ENCODE data around the gene AGFG1.

AGFG1 gene

DNA sequence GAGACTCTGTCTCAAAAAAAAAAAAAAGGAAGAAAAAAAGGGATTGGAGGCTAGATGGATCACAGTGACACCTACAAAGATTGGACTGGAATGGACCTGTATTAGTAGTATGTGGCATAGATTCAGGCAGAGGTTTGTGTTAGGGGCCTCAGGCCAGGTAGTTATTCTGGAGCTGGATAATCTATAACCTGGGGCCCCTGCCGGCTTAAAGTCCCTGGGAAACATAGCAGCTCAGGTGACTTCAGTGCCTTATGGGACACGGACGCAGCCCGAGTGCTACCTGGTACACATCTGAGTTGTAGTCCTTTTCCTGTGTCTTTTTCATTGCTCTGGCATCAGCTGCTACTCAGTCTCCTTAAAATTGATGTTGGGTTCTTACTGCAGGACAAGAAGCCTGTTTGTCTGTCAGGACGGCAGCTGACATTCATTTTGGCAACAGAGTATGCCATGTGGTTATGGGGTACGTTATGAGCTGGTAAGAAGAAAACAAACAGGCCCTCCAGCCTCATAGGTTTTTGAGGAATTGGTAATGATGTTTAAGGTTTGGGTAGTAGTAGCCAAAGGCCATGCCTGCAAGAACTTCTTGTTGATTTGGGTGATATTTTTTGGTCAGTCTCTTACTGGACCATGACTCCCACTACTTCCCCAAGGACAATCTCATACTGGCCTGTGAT lies 27.8 kb downstream of the AGFG1 start:
- H3K9me3 Mint-ChIP-seq = no peaks in the 10 kb centered on the region
- H3K4me1 Mint-ChIP-seq (ENCODE audit: low read depth) = peaks cover 4% of the 10 kb centered on the region
- no peak overlapping the region for H3K4me3 Mint-ChIP-seq
- peaks cover 2% of the 10 kb centered on the region for H3K36me3 Mint-ChIP-seq (ENCODE audit: low read depth)
- no peaks in the 10 kb centered on the region for H3K27me3 Mint-ChIP-seq (ENCODE audit: low read depth)
- H3K27ac Mint-ChIP-seq = no peak overlapping the region

DNA sequence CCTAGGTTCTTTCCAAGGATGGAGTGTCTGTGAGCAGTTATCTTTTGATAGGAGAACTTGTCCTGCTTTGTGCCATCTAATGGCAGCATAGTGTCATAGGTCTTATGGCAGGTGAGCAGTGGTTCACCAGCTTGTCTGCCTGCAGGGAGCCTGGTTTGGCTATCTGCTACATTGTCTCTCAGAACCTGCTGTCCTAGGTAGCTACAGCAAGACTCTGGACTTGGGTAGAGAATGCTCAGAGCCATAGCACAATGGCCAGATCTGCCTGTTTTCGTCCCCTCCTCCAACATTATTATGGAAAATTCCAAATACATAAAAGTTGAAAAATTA lies 28.3 kb downstream of the AGFG1 start:
- no peaks in the 10 kb centered on the region for H3K27me3 Mint-ChIP-seq (ENCODE audit: low read depth)
- H3K36me3 Mint-ChIP-seq (ENCODE audit: low read depth) = peaks cover 2% of the 10 kb centered on the region
- H3K9me3 Mint-ChIP-seq = no peaks in the 10 kb centered on the region
- no peak overlapping the region for H3K4me3 Mint-ChIP-seq
- H3K27ac Mint-ChIP-seq = no peak overlapping the region
- H3K4me1 Mint-ChIP-seq (ENCODE audit: low read depth) = peaks cover 7% of the 10 kb centered on the region

DNA sequence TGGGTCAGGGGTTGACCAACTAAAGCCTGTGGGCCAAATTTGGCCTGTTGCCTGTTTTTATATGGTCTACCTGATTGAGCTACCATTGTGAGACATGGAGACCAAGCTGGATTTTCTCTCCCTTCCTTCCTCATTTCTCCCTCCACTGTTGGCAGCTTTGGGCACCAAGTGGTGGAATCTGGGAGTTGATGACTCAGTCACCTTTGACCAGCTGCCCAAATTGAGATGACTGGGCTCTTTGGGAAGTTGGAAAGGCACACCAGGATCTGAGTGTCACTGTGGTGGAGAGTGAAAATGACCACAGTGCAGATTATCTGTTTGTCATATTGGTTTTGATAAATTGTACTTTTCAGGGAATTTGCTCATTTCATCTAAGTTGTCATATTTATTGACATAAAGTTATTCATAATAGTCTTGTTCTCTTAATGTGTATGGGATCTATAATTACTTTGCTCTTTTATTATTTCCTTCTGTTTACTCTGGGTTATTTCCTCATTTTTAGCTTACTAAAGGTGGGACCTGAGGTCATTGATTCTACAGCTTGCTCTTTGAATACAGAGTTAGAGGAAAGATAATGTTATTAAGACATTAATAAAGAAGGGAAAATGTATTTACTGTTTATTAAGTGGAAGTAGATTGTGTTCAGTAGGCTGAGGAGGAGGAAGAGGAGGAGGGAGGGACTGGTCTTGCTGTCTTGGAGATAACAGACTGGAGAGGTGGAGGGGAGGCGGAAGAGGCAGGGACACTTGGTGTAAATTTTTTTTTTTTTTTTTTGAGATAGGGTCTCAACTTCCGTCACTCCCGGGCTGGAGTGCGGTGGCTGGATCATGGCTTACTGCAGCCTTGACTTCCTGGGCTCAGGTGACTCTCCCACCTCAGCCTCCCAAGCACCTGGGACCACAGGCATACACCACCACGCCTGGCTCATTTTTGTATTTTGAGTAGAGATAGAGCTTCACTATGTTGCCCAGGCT lies 31.8 kb downstream of the AGFG1 start:
- Mint-ChIP-seq H3K4me3 (no peak overlapping the region), H3K27ac (no peak overlapping the region), H3K9me3 (no peaks in the 10 kb centered on the region)

GRCh38 chr2:227504700-227505099 lies 32.7 kb downstream of the AGFG1 start:
- Mint-ChIP-seq H3K36me3 (ENCODE audit: low read depth) (peaks cover 4% of the 10 kb centered on the region), H3K27me3 (ENCODE audit: low read depth) (no peaks in the 10 kb centered on the region), H3K4me1 (ENCODE audit: low read depth) (peaks cover 22% of the 10 kb centered on the region), H3K9me3 (no peaks in the 10 kb centered on the region), H3K4me3 (no peak overlapping the region), H3K27ac (no peak overlapping the region)

More for the DNA sequence above, 31.8 kb downstream of the AGFG1 start:
- no peaks in the 10 kb centered on the region for H3K27me3 Mint-ChIP-seq (ENCODE audit: low read depth)
- H3K36me3 Mint-ChIP-seq (ENCODE audit: low read depth) = peaks cover 4% of the 10 kb centered on the region
- H3K4me1 Mint-ChIP-seq (ENCODE audit: low read depth) = peaks cover 20% of the 10 kb centered on the region

GRCh38 chr2:227506456-227506855 lies 34.5 kb downstream of the AGFG1 start:
- Mint-ChIP-seq H3K9me3 (no peaks in the 10 kb centered on the region), H3K4me3 (no peak overlapping the region), H3K4me1 (ENCODE audit: low read depth) (peaks cover 32% of the 10 kb centered on the region), H3K36me3 (ENCODE audit: low read depth) (peaks cover 4% of the 10 kb centered on the region), H3K27me3 (ENCODE audit: low read depth) (no peaks in the 10 kb centered on the region), H3K27ac (no peak overlapping the region)

DNA sequence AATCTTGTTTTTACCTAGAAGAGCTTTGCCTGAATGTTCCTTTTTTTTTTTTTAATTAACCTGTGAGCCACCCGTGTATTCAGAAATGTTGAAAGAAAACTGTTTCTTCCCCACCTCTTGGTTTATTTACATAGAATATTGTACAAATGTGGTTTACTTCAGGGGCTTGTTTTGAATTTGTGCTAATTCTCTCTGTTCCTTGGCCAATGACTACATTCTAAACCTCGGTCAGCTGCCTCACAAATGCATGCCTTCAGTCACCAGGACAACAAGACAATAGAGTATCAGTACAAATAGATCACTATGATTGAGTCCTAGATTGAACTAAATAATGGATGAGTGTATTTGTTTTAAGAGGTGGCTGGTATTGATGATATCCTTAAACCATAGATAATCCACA lies 36.0 kb downstream of the AGFG1 start:
- H3K27ac Mint-ChIP-seq = no peak overlapping the region
- H3K4me3 Mint-ChIP-seq = no peak overlapping the region
- peaks cover 4% of the 10 kb centered on the region for H3K36me3 Mint-ChIP-seq (ENCODE audit: low read depth)
- H3K4me1 Mint-ChIP-seq (ENCODE audit: low read depth) = peaks cover 31% of the 10 kb centered on the region
- H3K27me3 Mint-ChIP-seq (ENCODE audit: low read depth) = no peaks in the 10 kb centered on the region
- H3K9me3 Mint-ChIP-seq = no peaks in the 10 kb centered on the region

DNA sequence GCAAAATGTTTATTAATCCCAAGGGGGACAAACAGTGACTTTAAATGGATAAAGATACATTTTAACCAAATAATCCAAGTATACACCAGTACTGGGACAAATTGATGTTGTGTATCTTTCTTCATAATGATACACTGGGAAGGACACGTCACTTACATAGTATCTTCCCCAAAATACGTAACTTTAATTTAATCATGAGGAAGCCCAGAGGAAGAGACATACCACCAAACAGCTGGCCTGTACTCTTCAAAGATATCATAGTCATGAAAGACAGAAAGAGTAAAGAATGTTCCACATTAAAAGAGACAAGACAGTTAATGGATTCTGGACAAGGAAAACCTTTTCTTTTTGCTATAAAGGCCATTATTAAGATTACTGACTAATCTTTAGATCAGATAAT lies 37.1 kb downstream of the AGFG1 start:
- Mint-ChIP-seq H3K36me3 (ENCODE audit: low read depth) (peaks cover 4% of the 10 kb centered on the region), H3K27me3 (ENCODE audit: low read depth) (no peaks in the 10 kb centered on the region), H3K4me3 (no peak overlapping the region), H3K4me1 (ENCODE audit: low read depth) (peaks cover 34% of the 10 kb centered on the region), H3K9me3 (no peaks in the 10 kb centered on the region), H3K27ac (no peak overlapping the region)

DNA sequence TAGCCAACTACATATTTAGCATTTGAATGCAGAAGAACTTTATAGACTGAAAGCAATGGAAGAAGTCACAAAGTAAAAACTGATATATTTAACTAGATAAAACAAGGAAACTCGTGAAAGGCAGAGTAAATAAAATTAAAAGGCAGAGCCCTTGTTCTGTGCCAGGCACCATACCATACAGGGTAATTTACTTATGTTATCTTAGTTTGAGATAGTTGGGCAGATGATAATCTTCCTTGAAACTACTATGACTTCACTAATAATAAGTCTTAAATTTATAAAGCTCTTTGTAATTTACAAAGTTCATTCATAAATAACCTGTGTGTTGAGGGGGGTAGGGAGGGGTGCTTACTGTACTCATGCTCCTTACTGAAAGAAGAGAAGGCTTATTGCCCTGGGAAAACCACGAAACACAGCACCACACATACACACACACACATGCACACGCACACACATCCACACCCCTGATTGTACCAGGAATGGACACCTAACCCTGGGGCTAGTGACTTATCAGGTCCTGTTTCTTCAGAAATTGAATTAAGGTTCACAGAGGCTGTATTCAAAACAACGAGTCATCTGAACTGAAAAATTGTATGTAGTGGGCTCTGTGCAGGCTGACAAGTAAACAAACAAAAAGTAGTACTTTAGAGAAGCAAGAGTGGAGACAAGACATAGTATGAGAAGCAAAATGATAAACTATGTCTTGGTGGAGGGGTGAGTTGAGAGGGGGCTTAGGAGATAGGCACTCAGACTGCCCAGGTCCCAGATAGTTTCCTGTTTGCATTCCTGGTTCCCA lies 38.1 kb downstream of the AGFG1 start:
- H3K4me3 Mint-ChIP-seq = no peak overlapping the region
- H3K27me3 Mint-ChIP-seq (ENCODE audit: low read depth) = no peaks in the 10 kb centered on the region
- H3K27ac Mint-ChIP-seq = no peak overlapping the region
- no peaks in the 10 kb centered on the region for H3K9me3 Mint-ChIP-seq
- peaks cover 31% of the 10 kb centered on the region for H3K4me1 Mint-ChIP-seq (ENCODE audit: low read depth)
- peaks cover 2% of the 10 kb centered on the region for H3K36me3 Mint-ChIP-seq (ENCODE audit: low read depth)

- H3K27me3 Mint-ChIP-seq (ENCODE audit: low read depth) = no peaks in the 10 kb centered on the region
- H3K9me3 Mint-ChIP-seq = no peaks in the 10 kb centered on the region
- H3K4me3 Mint-ChIP-seq = no peak overlapping the region
- H3K36me3 Mint-ChIP-seq (ENCODE audit: low read depth) = no peaks in the 10 kb centered on the region
- no peak overlapping the region for H3K27ac Mint-ChIP-seq
- peaks cover 26% of the 10 kb centered on the region for H3K4me1 Mint-ChIP-seq (ENCODE audit: low read depth)
Measured at GRCh38 chr2:227510620-227510958, 38.6 kb downstream of the AGFG1 start.

DNA sequence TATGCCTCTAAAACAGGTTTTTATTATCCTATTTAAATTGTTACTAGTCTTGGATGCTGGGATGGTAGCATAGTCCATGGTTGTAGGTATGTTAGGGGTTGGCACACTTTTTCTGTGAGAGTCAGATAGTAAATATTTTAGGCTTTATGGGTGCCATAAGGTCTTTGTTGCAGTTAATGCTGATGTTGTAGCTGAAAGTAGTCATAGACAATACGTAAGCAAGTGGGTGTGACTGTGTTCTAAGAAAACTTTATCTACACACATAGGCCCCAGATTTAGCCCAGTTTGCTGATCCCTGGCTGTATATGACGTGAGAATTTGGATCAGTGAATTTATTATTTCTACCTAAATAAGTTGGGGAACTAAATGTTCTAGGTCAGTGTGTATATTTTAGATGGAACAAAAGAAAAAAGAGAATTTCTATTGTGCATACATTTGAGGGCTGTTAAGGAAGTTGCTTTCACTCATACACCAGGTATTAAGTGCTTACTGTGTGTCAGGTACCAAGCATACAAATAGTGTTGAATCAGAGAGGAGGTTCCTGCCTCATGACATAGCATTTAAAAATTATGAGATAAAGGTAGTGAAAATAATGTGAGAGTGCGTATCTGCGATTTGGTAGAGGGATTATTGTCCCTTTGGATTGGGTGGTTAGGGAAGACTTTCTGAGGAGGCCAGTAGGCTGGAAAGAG lies 39.4 kb downstream of the AGFG1 start:
- no peak overlapping the region for H3K27ac Mint-ChIP-seq
- H3K4me3 Mint-ChIP-seq = no peak overlapping the region
- peaks cover 26% of the 10 kb centered on the region for H3K4me1 Mint-ChIP-seq (ENCODE audit: low read depth)
- no peaks in the 10 kb centered on the region for H3K9me3 Mint-ChIP-seq
- no peaks in the 10 kb centered on the region for H3K27me3 Mint-ChIP-seq (ENCODE audit: low read depth)
- no peaks in the 10 kb centered on the region for H3K36me3 Mint-ChIP-seq (ENCODE audit: low read depth)

DNA sequence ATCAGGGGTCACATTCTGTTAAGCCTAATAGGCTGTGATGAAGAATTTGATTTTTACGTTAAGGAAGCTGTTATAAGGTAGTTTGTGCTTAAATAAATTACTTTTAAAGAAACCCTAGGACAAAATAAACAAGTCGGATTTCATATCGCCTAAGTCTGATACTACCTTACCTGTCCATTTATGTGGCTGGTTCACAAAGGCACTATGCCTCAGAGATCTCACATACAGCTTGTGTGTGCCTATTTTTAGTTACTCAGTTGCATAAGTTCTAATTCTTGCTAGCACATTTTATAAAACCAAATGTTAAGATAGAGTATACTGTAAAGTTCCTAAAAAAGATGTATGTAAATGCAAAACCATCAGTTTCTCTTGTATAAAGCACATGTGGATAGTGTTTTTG lies 40.0 kb downstream of the AGFG1 start:
- H3K9me3 Mint-ChIP-seq = no peaks in the 10 kb centered on the region
- H3K4me1 Mint-ChIP-seq (ENCODE audit: low read depth) = peaks cover 23% of the 10 kb centered on the region
- no peak overlapping the region for H3K4me3 Mint-ChIP-seq
- H3K27ac Mint-ChIP-seq = no peak overlapping the region
- no peaks in the 10 kb centered on the region for H3K27me3 Mint-ChIP-seq (ENCODE audit: low read depth)
- no peaks in the 10 kb centered on the region for H3K36me3 Mint-ChIP-seq (ENCODE audit: low read depth)

GRCh38 chr2:227513113-227513512 lies 41.2 kb downstream of the AGFG1 start:
- Mint-ChIP-seq H3K4me1 (ENCODE audit: low read depth) (peaks cover 28% of the 10 kb centered on the region), H3K4me3 (no peak overlapping the region), H3K36me3 (ENCODE audit: low read depth) (no peaks in the 10 kb centered on the region), H3K27me3 (ENCODE audit: low read depth) (no peaks in the 10 kb centered on the region), H3K9me3 (no peaks in the 10 kb centered on the region), H3K27ac (no peak overlapping the region)

DNA sequence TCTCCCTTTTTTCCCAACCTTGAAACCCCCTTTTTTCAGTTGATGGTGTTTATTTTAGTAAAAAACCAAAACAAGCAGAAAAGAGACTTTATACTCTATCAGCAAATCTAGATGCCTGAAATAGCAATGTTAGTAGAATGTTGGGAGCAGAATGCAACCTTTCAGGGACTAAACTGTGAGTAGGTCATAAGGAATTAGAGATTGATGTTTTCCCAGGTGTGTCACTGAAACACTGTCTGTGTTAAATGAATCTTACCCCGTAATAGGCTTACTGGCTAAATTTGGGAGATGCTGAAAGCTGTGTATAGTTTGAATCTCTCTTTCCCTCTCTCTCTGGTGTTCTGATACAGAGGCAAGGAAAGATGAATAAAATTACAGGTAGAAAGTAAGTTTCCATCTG lies 43.8 kb downstream of the AGFG1 start:
- H3K4me3 Mint-ChIP-seq = no peak overlapping the region
- H3K9me3 Mint-ChIP-seq = no peaks in the 10 kb centered on the region
- peaks cover 17% of the 10 kb centered on the region for H3K4me1 Mint-ChIP-seq (ENCODE audit: low read depth)
- H3K36me3 Mint-ChIP-seq (ENCODE audit: low read depth) = peaks cover 2% of the 10 kb centered on the region
- no peak overlapping the region for H3K27ac Mint-ChIP-seq
- H3K27me3 Mint-ChIP-seq (ENCODE audit: low read depth) = no peaks in the 10 kb centered on the region

DNA sequence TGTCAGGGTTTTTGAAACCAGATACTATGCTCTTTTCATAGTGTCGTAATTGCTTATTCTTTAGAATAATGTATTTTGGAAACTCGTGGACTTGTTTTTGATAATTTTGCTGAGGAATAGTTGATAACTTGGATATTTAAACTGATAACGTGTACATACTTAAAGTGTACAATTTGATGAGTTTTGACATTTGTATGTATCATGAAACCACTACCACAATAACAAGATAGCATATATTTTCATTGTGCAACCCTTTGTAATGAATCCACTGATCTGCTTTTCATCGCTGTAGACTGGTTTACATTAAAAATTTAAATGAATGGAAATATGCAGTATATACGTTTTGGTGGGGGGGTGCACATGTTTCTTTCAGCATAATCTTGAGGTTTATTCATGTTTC lies 45.8 kb downstream of the AGFG1 start:
- Mint-ChIP-seq H3K4me3 (no peak overlapping the region), H3K27ac (no peak overlapping the region), H3K27me3 (ENCODE audit: low read depth) (no peaks in the 10 kb centered on the region), H3K36me3 (ENCODE audit: low read depth) (peaks cover 8% of the 10 kb centered on the region), H3K9me3 (no peaks in the 10 kb centered on the region), H3K4me1 (ENCODE audit: low read depth) (peaks cover 16% of the 10 kb centered on the region)

Data from T-helper 1 cell treated with Interleukin-12 subunit alpha and Interleukin-12 subunit beta and Interleukin-4 antibody, amounts not matched to agents 30 μg/mL and 1 μg/mL, for 36 hours (primary cell).